RWPE1 (cell line): Measurements from ENCODE around the gene PLEKHO2.

Source experiments
- CTCF ChIA-PET: fragments of 350-600 bp; sonication (Branson Sonifier 250); formaldehyde crosslinking; extraction: SDS; loops from one replicate; lab custom pipeline; 2021; lab: Yijun Ruan, JAX
- POLR2A ChIA-PET: fragments of 400-600 bp; formaldehyde crosslinking; extraction: SDS; loops from one replicate; lab custom pipeline; 2020; ENCODE audit warnings: antibody characterized with exemption; ENCODE audit not compliant: low non-redundant PET; lab: Yijun Ruan, JAX
- DNase-seq: peaks from one replicate; pipeline ENCODE4 v3.0.0; 2012; ENCODE audit warnings: low spot score
- H3K27ac ChIP-seq: fragments of 450-650 bp; 2 replicates; pipeline ENCODE4 v1.5.1; 2017
- CTCF ChIP-seq: fragments of 450-650 bp; conservative IDR thresholded peaks from 2 replicates; pipeline ENCODE4 v1.5.1; 2017; ENCODE audit warnings: low read depth, mild to moderate bottlenecking

The PLEKHO2 gene

GRCh38 chr15:64855205-64855975 is 13.7 kb downstream of the PLEKHO2 start:
- CTCF ChIA-PET: no interaction called here
- POLR2A ChIA-PET: interaction anchor here (0.6 kb wide), 1 partner anchor 90 kb away, joined by 3 read pairs; no protein-coding TSS in a partner anchor
- peak overlapping the region; percentile 86 for H3K27ac ChIP-seq
- no peak for TF ChIP-seq CTCF
- DNase-seq: no peak

- peak overlapping the region; percentile 86 for H3K27ac ChIP-seq
- ChIA-PET POLR2A (no interaction called here), CTCF (interaction anchor here (0.5 kb wide), 1 partner anchor 115 kb away, joined by 5 read pairs; no protein-coding TSS in a partner anchor)
- TF ChIP-seq CTCF: no peak
- DNase-seq: no peak
These were observed 14.9 kb downstream of the PLEKHO2 start for GRCh38 chr15:64856429-64857145.

- peak overlapping the region; percentile 86 for H3K27ac ChIP-seq
- ChIA-PET CTCF (no interaction called here), POLR2A (no interaction called here)
- no peak for TF ChIP-seq CTCF
- peak; percentile 31 for DNase-seq
These were observed 15.7 kb downstream of the PLEKHO2 start for GRCh38 chr15:64857421-64857820.

GRCh38 chr15:64858021-64858575 is 16.4 kb downstream of the PLEKHO2 start:
- POLR2A ChIA-PET: interaction anchor here (1.0 kb wide), 1 partner anchor 9 kb away, joined by 3 read pairs; no protein-coding TSS in a partner anchor
- TF ChIP-seq CTCF: no peak
- peak overlapping the region; percentile 86 for H3K27ac ChIP-seq
- DNase-seq: no peak
- CTCF ChIA-PET: interaction anchor here (0.5 kb wide), 1 partner anchor 1009 kb away, joined by 6 read pairs; no protein-coding TSS in a partner anchor

- no peak for DNase-seq
- CTCF ChIA-PET: interaction anchor here (0.5 to 0.6 kb wide), 2 partner anchors 54 to 160 kb away, joined by 3 read pairs; no protein-coding TSS in a partner anchor
- TF ChIP-seq CTCF: no peak
- POLR2A ChIA-PET: interaction anchor here (1.0 kb wide), 1 partner anchor 8 kb away, joined by 3 read pairs; no protein-coding TSS in a partner anchor
- H3K27ac ChIP-seq: no peak overlapping the region
These were observed 17.5 kb downstream of the PLEKHO2 start for GRCh38 chr15:64859226-64859625.

GRCh38 chr15:64861331-64861730 is 19.6 kb downstream of the PLEKHO2 start:
- H3K27ac ChIP-seq: no peak overlapping the region; the same call in 1 of the 2 replicates
- DNase-seq: no peak
- CTCF ChIA-PET: interaction anchor here (0.7 kb wide), 1 partner anchor 898 kb away, joined by 3 read pairs; no protein-coding TSS in a partner anchor
- TF ChIP-seq CTCF: no peak
- POLR2A ChIA-PET: no interaction called here
